H1 (cell line): ENCODE results near the gene SH2D7.

Source experiments
- CEBPB ChIP-seq: IDR thresholded peaks from 2 replicates; pipeline ENCODE4 v1.6.1; 2012; ENCODE audit warnings: low read depth, low read length
- CHD2 ChIP-seq: IDR thresholded peaks from 2 replicates; pipeline ENCODE4 v1.6.1; 2012; ENCODE audit warnings: low read length, improper control_type of control experiment
- CTCF ChIP-seq, 3 experiments: IDR thresholded peaks; 1 replicate in 2 of 3; 2 replicates in 1 of 3; pipeline versions ENCODE4 v1.5.1 to v1.6.1; 2011; ENCODE audit warnings: low read length in 3 of 3, mild to moderate bottlenecking in 3 of 3, inconsistent platforms in 2 of 3, low read depth in 1 of 3, moderate library complexity in 1 of 3; ENCODE audit not compliant: insufficient read depth in 1 of 3; ENCODE audit errors: control extremely low read depth in 1 of 3
- EP300 ChIP-seq, 2 experiments: IDR thresholded peaks; 1 replicate in 1 of 2; 2 replicates in 1 of 2; pipeline ENCODE4 v1.6.1; 2011 to 2012; ENCODE audit warnings: low read depth in 2 of 2, low read length in 2 of 2, mild to moderate bottlenecking in 2 of 2, borderline replicate concordance in 1 of 2, inconsistent platforms in 1 of 2, moderate library complexity in 1 of 2
- MAFK ChIP-seq: IDR thresholded peaks from 2 replicates; pipeline ENCODE4 v1.6.1; 2012; ENCODE audit warnings: low read depth, mild to moderate bottlenecking, improper control_type of control experiment, low read length
- POLR2AphosphoS5 ChIP-seq: IDR thresholded peaks from 2 replicates; pipeline ENCODE4 v1.6.1; 2011; ENCODE audit warnings: low read depth, low read length
- RBBP5 ChIP-seq: IDR thresholded peaks from 2 replicates; pipeline ENCODE4 v1.7.1; 2012; ENCODE audit warnings: low read depth, mild to moderate bottlenecking, inconsistent platforms, low read length, moderate library complexity, borderline replicate concordance
- SP1 ChIP-seq: IDR thresholded peaks from 2 replicates; pipeline ENCODE4 v1.6.1; 2011; ENCODE audit warnings: low read depth, low read length

GRCh38 chr15:78077871-78078210, 14.5 kb upstream of the SH2D7 start:
- TF ChIP-seq MAFK: no peak
- TF ChIP-seq POLR2AphosphoS5: no peak
- no peak for TF ChIP-seq EP300 (IDR thresholded peaks at IDR 0.05; ENCODE audit: borderline replicate concordance in 1 of 2, low read depth in 2 of 2, low read length in 2 of 2)
- no peak for TF ChIP-seq CEBPB
- TF ChIP-seq CTCF (IDR thresholded peaks at IDR 0.05; ENCODE audit: control extremely low read depth in 1 of 3, insufficient read depth in 1 of 3, low read depth in 1 of 3, low read length in 3 of 3): no peak
- no peak for TF ChIP-seq CHD2
- no peak for TF ChIP-seq RBBP5
- TF ChIP-seq SP1: no peak
